Measurements from ENCODE around the gene LPP. TPM values are rescaled to one million over a fixed set of nuclear protein-coding genes. Genes with fewer than 3 reads are reported as not detected.

The LPP gene
- total and polyA plus RNA-seq, 9 of the 15 experiments (the other 6 are each of a cell fraction or from before 2014, with no cell fraction given) = 0.07 to 0.18 TPM; not detected in 7

GRCh38 chr3:188227442-188227841 is 73.5 kb downstream of the LPP start (continued):
- TF ChIP-seq TRIM25 (IDR thresholded peaks at IDR 0.05; ENCODE audit: borderline replicate concordance) (no peak), FOXK1 (CRISPR knock-in tag; IDR thresholded peaks at IDR 0.05; ENCODE audit: borderline replicate concordance) (no peak), ZNF217 (CRISPR knock-in tag; IDR thresholded peaks at IDR 0.05) (no peak), ZNF134 (CRISPR knock-in tag; conservative IDR thresholded peaks at IDR 0.05) (no peak), ZBTB7A (IDR thresholded peaks at IDR 0.05; ENCODE audit: borderline replicate concordance, control insufficient read depth, low read depth, low read length) (no peak), BCOR (IDR thresholded peaks at IDR 0.05) (no peak), ZNF175 (CRISPR knock-in tag; IDR thresholded peaks at IDR 0.05; ENCODE audit: low read depth) (no peak), FUS (optimal IDR thresholded peaks at IDR 0.05; ENCODE audit: low read depth, low read length) (no peak), TEAD1 (CRISPR knock-in tag; IDR thresholded peaks at IDR 0.05) (no peak), KLF6 (CRISPR knock-in tag; IDR thresholded peaks at IDR 0.05; ENCODE audit: borderline replicate concordance) (no peak), SPI1 (IDR thresholded peaks at IDR 0.05; ENCODE audit: borderline replicate concordance, low read depth, low read length) (no peak), SIN3B (IDR thresholded peaks at IDR 0.05; ENCODE audit: low read depth) (no peak), FOXA3 (CRISPR knock-in tag; conservative IDR thresholded peaks at IDR 0.05 in 1 of 2, IDR thresholded peaks at IDR 0.05 in 1 of 2) (no peak)

All from K562 (cell line).